Ovary (tissue), 9 donors: ENCODE data around the gene CDK5RAP2. TPM values are rescaled to one million over a fixed set of nuclear protein-coding genes. Genes with fewer than 3 reads are reported as not detected.

Experiments
- DNase-seq, 5 donors: peaks; one replicate each; pipeline ENCODE4 v3.0.0-alpha.2; 2019 to 2020
- H3K27ac ChIP-seq, 2 donors: fragments of 200-600 bp; one replicate each; pipeline versions ENCODE4 v1.5.1 to v1.8.0; 2019 to 2022
- H3K27me3 ChIP-seq: fragments of 200-600 bp; one replicate; pipeline ENCODE4 v1.8.0; 2022
- H3K36me3 ChIP-seq: fragments of 200-600 bp; sonication (generic); one replicate; pipeline ENCODE4 v1.5.1; 2019
- H3K4me1 ChIP-seq: one replicate; pipeline ENCODE4 v1.8.1; 2013; ENCODE audit warnings: mild to moderate bottlenecking, moderate library complexity; ENCODE audit not compliant: insufficient read depth
- H3K4me3 ChIP-seq: fragments of 200-600 bp; sonication (generic); one replicate; pipeline ENCODE4 v1.5.1; 2017
- H3K9me3 ChIP-seq, 2 donors: fragments of 200-600 bp in 1 of 2; sonication (generic) in 1 of 2; one replicate each; pipeline versions ENCODE4 v1.5.1 to v1.8.1; 2013 to 2019; ENCODE audit warnings: mild to moderate bottlenecking in 1 of 2, moderate library complexity in 1 of 2
- EP300 ChIP-seq: sonication (generic); formaldehyde crosslinking; IDR thresholded peaks from one replicate; pipeline ENCODE4 v1.6.1; 2017; ENCODE audit warnings: antibody characterized with exemption
- POLR2A ChIP-seq: fragments of 450-650 bp; IDR thresholded peaks from one replicate; pipeline ENCODE4 v1.6.1; 2017; ENCODE audit warnings: antibody characterized with exemption, mild to moderate bottlenecking, moderate library complexity
- WGBS, 3 donors: extraction: QIAGEN DNeasy Blood & Tissue Kit in 1 of 3; methylation state at CpG; one replicate each; pipeline versions ENCODE4 v1.1.5 to v1.1.7; 2013 to 2017; 5-methylcytosine and 5-hydroxymethylcytosine counted together
- intact Hi-C, 4 donors: fragments of 100-400 bp; cut with DNase I; formaldehyde crosslinking; loops; one replicate each; pipeline versions ENCODE4 v1.11.0 to v1.15.1; 2022 to 2023
- polyA plus RNA-seq, 2 donors: library from polyadenylated mRNA; stranded (reverse); fragments of 200-250 nt in 1 of 2; fragments of 350-450 nt in 1 of 2; fragmentation: Illumina TruSeq in 1 of 2; extraction: RNeasy Lipid Tissue Mini Kit (QIAGEN cat#74804) in 1 of 2; gene quantifications; one replicate each; pipeline ENCODE4 v1.2.3, GENCODE V29; 2013 to 2014
- total RNA-seq, 7 donors: library from RNA; depleted of rRNA in 2 of 7; stranded (reverse); fragments of >200 nt in 2 of 7; fragmentation: NEBNext Ultra II Directional in 3 of 7; extraction: Animal tissue kit (Norgen Biotek cat#: 25700) in 3 of 7; gene quantifications; one replicate each; pipeline versions ENCODE4 v1.1.0 to v1.2.4, GENCODE V29; 2016 to 2023
- TF ChIP-seq, protein P1 (sequence below), 3 donors: fragments of 450-650 bp in 2 of 3; fragments of 200-600 bp in 1 of 3; IDR thresholded peaks; one replicate each; pipeline versions ENCODE4 v1.5.1 to v1.8.0; 2016 to 2022; ENCODE audit warnings: antibody characterized with exemption in 3 of 3, mild to moderate bottlenecking in 1 of 3
- donor health status: DM: no; HTN: no; CAD: no; lungs with moderate emphysema.
- donor health status: DM: no; HTN: no; CAD: no.
- donor health status: Bipolar disorder and iron deficiency.
- donor health status: DM: yes; HTN: yes; CAD: no.
- donor health status: DM: no; HTN: no; CAD: no.
- donor health status: DM: yes; HTN: yes; CAD: no.

Gene CDK5RAP2
- total and polyA plus RNA-seq, 9 donors: 30.8 to 61.1 (median 44.7) TPM

DNA sequence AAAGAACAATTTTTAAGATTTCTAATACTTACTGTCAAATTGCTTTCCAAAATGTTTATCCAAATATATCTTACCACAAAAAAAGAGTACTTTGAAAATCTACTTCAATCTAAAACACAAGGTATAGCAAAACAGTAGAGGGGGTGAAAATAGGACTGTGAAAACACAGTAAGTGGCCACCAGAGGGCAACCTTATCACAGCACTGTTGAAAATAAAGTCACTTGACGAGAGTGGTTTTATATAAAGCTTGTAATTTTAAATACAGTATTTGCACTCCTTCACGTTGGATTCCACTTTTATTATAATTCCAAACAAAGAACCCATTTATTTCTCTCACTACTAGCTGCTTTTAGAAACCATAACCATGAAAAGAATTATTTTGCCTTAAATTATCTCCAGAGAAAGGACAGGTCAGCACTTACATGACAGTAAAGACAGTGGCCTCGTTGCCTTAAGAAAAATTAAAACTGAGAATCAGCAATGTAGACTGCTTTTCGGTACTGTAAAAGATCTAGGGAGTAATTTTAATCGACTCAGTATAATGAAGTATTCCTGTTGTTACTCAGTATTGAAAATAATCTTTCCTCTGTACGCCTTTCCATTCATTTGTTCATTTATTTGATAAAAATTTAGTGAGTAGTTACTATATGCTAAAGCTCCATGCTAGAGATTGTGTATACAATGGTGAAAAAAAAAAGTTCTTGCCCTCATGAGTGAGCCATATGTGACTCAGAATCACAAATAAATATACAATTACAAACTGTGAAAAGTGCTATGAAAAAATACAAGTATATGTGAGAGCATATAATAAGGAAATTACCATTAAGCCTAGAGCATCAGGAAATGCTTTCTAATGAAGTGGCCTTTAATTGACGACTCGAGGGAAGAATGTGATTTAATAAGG is 40.0 kb upstream of the CDK5RAP2 start:
- no peaks in the 10 kb centered on the region for H3K36me3 ChIP-seq
- no peak for TF ChIP-seq EP300
- no peak for TF ChIP-seq POLR2A
- TF ChIP-seq, protein P1, sequence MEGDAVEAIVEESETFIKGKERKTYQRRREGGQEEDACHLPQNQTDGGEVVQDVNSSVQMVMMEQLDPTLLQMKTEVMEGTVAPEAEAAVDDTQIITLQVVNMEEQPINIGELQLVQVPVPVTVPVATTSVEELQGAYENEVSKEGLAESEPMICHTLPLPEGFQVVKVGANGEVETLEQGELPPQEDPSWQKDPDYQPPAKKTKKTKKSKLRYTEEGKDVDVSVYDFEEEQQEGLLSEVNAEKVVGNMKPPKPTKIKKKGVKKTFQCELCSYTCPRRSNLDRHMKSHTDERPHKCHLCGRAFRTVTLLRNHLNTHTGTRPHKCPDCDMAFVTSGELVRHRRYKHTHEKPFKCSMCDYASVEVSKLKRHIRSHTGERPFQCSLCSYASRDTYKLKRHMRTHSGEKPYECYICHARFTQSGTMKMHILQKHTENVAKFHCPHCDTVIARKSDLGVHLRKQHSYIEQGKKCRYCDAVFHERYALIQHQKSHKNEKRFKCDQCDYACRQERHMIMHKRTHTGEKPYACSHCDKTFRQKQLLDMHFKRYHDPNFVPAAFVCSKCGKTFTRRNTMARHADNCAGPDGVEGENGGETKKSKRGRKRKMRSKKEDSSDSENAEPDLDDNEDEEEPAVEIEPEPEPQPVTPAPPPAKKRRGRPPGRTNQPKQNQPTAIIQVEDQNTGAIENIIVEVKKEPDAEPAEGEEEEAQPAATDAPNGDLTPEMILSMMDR (IDR thresholded peaks at IDR 0.05): peak; percentile 71 to 80 (median 73)
- 40 to 50% (median 48%) methylated on average over 8 of the region's 8 CpGs for WGBS, 3 donors
- no peaks in the 10 kb centered on the region for H3K9me3 ChIP-seq
- no peak overlapping the region for H3K27ac ChIP-seq
- no peak overlapping the region for H3K4me3 ChIP-seq
- H3K27me3 ChIP-seq: no peaks in the 10 kb centered on the region
- DNase-seq: peak in 4 of 5 donors; percentile 30 to 69 (median 44)
- H3K4me1 ChIP-seq: no peaks in the 10 kb centered on the region
- intact Hi-C loops: loop anchor here in 2 of 4 donors (10.0 kb wide), 1 partner anchor 95 kb away; the partner anchor contains the start of gene MEGF9 (in 2 of the 2)

DNA sequence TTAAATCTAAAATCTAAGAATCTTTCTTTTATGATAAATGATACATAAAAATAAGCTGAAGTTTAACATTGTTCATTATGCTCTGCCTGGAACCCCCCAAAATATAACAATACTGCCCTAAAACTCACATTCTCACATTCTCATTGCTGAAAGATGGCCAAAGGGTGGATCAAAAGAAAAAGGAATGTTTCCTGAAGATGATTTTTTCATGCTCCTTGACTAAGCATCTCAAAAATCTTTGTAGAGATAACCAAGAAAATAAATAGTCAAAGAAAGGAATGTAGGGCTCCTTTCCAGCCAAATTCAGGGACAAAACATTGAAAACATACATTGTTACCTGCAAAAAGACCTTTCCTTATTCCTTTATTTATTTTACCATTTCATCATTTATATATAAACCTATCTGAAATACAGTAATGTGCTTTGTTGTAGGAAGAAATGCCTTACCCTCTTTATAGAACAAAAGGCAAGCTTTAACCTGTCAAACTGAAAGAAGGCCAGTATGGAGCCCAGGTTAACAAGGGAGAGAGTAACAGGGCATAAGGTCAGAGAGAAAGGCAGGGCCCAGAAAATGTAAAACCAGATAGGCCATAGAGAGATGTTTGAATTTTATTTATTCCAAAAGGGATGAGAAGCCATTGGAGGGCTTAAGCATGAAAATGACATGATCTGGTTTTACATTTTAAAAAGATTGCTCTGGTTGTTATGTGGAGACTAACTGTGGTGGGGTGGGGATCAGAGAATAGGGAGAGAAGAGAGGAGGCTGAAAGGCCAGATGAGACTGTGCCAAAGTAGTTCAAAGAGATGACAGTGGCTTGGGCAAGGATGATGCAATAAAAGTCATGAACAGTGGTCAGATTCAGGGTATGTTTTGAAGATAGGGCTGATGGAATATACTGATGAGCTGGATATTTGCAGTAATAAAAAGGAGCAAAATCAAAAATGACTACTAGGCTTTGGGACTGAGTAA is 37.3 kb upstream of the CDK5RAP2 start:
- no peak overlapping the region for H3K4me3 ChIP-seq
- H3K4me1 ChIP-seq: no peaks in the 10 kb centered on the region
- no peak for DNase-seq
- no peaks in the 10 kb centered on the region for H3K36me3 ChIP-seq
- TF ChIP-seq POLR2A: no peak
- TF ChIP-seq EP300: no peak
- TF ChIP-seq, protein P1 (IDR thresholded peaks at IDR 0.05): no peak
- no peaks in the 10 kb centered on the region for H3K27me3 ChIP-seq
- H3K9me3 ChIP-seq: no peaks in the 10 kb centered on the region
- intact Hi-C loops: no loop called here
- no peak overlapping the region for H3K27ac ChIP-seq

DNA sequence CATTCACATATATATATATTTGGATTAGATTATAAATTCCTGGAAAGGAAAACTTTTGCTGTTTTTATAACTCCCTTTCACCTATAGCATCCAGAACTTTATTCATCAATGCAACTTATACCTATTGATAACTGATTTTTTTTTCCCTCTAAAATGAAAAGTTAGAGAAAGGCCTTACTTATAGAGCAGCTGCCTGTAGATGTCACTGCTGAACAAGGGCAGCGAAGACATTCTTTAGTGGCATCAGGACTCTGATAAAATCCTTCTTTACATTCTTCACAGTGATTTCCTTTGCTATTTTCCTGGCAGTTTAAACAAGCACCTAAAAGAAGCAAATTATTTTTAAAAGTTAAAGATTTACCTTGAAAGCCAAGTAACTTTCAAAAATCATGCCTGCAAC is 32.3 kb upstream of the CDK5RAP2 start:
- H3K4me1 ChIP-seq: no peaks in the 10 kb centered on the region
- intact Hi-C loops: no loop called here
- TF ChIP-seq POLR2A: no peak
- TF ChIP-seq EP300: no peak
- TF ChIP-seq, protein P1 (IDR thresholded peaks at IDR 0.05): no peak
- no peaks in the 10 kb centered on the region for H3K27me3 ChIP-seq
- no peaks in the 10 kb centered on the region for H3K36me3 ChIP-seq
- H3K9me3 ChIP-seq: no peaks in the 10 kb centered on the region
- 91 to 98% (median 95%) methylated on average over 1 of the region's 1 CpG for WGBS, 3 donors
- no peak overlapping the region for H3K27ac ChIP-seq
- no peak for DNase-seq
- no peak overlapping the region for H3K4me3 ChIP-seq

DNA sequence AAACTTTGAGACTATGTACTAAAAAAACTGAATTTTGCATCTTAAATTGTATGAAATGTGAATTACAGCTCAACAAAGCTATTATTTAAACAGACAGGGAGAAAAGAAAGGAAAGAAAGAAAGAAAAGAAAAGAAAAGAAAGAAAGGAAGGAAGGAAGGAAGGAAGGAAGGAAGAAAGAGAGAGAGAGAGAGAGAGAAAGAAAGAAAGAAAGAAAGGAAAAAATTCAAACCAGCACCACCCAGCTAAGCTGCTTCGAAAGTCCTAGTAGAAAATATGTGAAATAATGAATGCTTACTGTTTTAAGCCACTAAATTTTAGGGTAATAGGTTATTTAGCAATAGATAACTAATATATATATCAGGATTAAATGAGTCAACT is 31.7 kb upstream of the CDK5RAP2 start:
- H3K27ac ChIP-seq: no peak overlapping the region
- H3K4me1 ChIP-seq: no peaks in the 10 kb centered on the region
- no peaks in the 10 kb centered on the region for H3K36me3 ChIP-seq
- no peak overlapping the region for H3K4me3 ChIP-seq
- WGBS, 3 donors: 90 to 98% (median 94%) methylated on average over 1 of the region's 1 CpG
- no peaks in the 10 kb centered on the region for H3K9me3 ChIP-seq
- no peaks in the 10 kb centered on the region for H3K27me3 ChIP-seq
- intact Hi-C loops: no loop called here
- no peak for DNase-seq
- TF ChIP-seq EP300 (no peak), POLR2A (no peak)
- TF ChIP-seq, protein P1 (IDR thresholded peaks at IDR 0.05): no peak
